ENCODE measurements around the gene SELENOM.

SELENOM gene

GRCh38 chr22:31102441-31103081, 4.8 kb downstream of the SELENOM start:
- Histone ChIP-seq H3K27me3 (ENCODE audit: low read length) (no peaks in the 10 kb centered on the region), H3F3A (ENCODE audit: insufficient read depth) (no peaks in the 10 kb centered on the region), H3K9ac (ENCODE audit: low read length) (no peak overlapping the region), H3K9me3 (ENCODE audit: insufficient read depth, low read length) (no peaks in the 10 kb centered on the region), H3K4me3 (ENCODE audit: insufficient read depth, low read length, poor library complexity, severe bottlenecking) (no peak overlapping the region), H3K27ac (ENCODE audit: low read depth, low read length) (no peak overlapping the region), H3K4me2 (ENCODE audit: low read depth, low read length, poor library complexity, severe bottlenecking) (no peak overlapping the region), H2AFZ (ENCODE audit: low read depth, low read length, severe bottlenecking) (no peak overlapping the region), H3K36me3 (ENCODE audit: low read length) (no peaks in the 10 kb centered on the region), H4K20me1 (ENCODE audit: low read depth, low read length) (no peaks in the 10 kb centered on the region), H3K79me2 (ENCODE audit: insufficient read depth, low read length) (no peaks in the 10 kb centered on the region), H3K9me2 (replicated peaks; ENCODE audit: insufficient read depth, low read length) (no peaks in the 10 kb centered on the region)
- no peak for TF ChIP-seq CTCF (IDR thresholded peaks at IDR 0.05; ENCODE audit: insufficient read depth, low read length, poor library complexity, severe bottlenecking)
- TF ChIP-seq EZH2phosphoT487 (conservative IDR thresholded peaks at IDR 0.05; ENCODE audit: low read length), result no peak

GRCh38 chr22:31100762-31101525, 6.4 kb downstream of the SELENOM start:
- Histone ChIP-seq H3F3A (ENCODE audit: insufficient read depth) (no peaks in the 10 kb centered on the region), H2AFZ (ENCODE audit: low read depth, low read length, severe bottlenecking) (no peak overlapping the region), H3K79me2 (ENCODE audit: insufficient read depth, low read length) (no peaks in the 10 kb centered on the region), H3K9me2 (replicated peaks; ENCODE audit: insufficient read depth, low read length) (no peaks in the 10 kb centered on the region), H3K4me3 (ENCODE audit: insufficient read depth, low read length, poor library complexity, severe bottlenecking) (no peak overlapping the region), H3K9ac (ENCODE audit: low read length) (no peak overlapping the region), H3K27ac (ENCODE audit: low read depth, low read length) (no peak overlapping the region), H4K20me1 (ENCODE audit: low read depth, low read length) (no peaks in the 10 kb centered on the region), H3K9me3 (ENCODE audit: insufficient read depth, low read length) (no peaks in the 10 kb centered on the region), H3K36me3 (ENCODE audit: low read length) (no peaks in the 10 kb centered on the region), H3K4me2 (ENCODE audit: low read depth, low read length, poor library complexity, severe bottlenecking) (no peak overlapping the region), H3K27me3 (ENCODE audit: low read length) (no peaks in the 10 kb centered on the region)
- TF ChIP-seq CTCF (IDR thresholded peaks at IDR 0.05; ENCODE audit: insufficient read depth, low read length, poor library complexity, severe bottlenecking), result no peak
- no peak for TF ChIP-seq EZH2phosphoT487 (conservative IDR thresholded peaks at IDR 0.05; ENCODE audit: low read length)

GRCh38 chr22:31099841-31100761, 7.3 kb downstream of the SELENOM start:
- H3K36me3 ChIP-seq (ENCODE audit: low read length), result no peaks in the 10 kb centered on the region
- H3K27me3 ChIP-seq (ENCODE audit: low read length), result no peaks in the 10 kb centered on the region
- H3K79me2 ChIP-seq (ENCODE audit: insufficient read depth, low read length), result no peaks in the 10 kb centered on the region
- no peak overlapping the region for H3K9ac ChIP-seq (ENCODE audit: low read length)
- no peaks in the 10 kb centered on the region for H3K9me2 ChIP-seq (replicated peaks; ENCODE audit: insufficient read depth, low read length)
- no peak overlapping the region for H3K4me3 ChIP-seq (ENCODE audit: insufficient read depth, low read length, poor library complexity, severe bottlenecking)
- no peak overlapping the region for H2AFZ ChIP-seq (ENCODE audit: low read depth, low read length, severe bottlenecking)
- H3K9me3 ChIP-seq (ENCODE audit: insufficient read depth, low read length), result no peaks in the 10 kb centered on the region
- H3K27ac ChIP-seq (ENCODE audit: low read depth, low read length), result no peak overlapping the region
- no peaks in the 10 kb centered on the region for H4K20me1 ChIP-seq (ENCODE audit: low read depth, low read length)
- H3F3A ChIP-seq (ENCODE audit: insufficient read depth), result no peaks in the 10 kb centered on the region
- TF ChIP-seq EZH2phosphoT487 (conservative IDR thresholded peaks at IDR 0.05; ENCODE audit: low read length), result no peak
- TF ChIP-seq CTCF (IDR thresholded peaks at IDR 0.05; ENCODE audit: insufficient read depth, low read length, poor library complexity, severe bottlenecking), result no peak
- no peak overlapping the region for H3K4me2 ChIP-seq (ENCODE audit: low read depth, low read length, poor library complexity, severe bottlenecking)
